HG03378 (cell line): ENCODE measurements around the gene ZBTB20.

Experiments
- ATAC-seq: cut with Tn5 transposase; IDR thresholded peaks from one replicate; pipeline ENCODE4 v1.9.1; 2021; ENCODE audit warnings: mild to moderate bottlenecking, moderate library complexity; ENCODE audit not compliant: unreplicated experiment

The ZBTB20 gene

GRCh38 chr3:114650808-114651207, 496.3 kb downstream of the ZBTB20 start:
- ATAC-seq, result no peak

- ATAC-seq, result no peak
Measured at GRCh38 chr3:114649331-114649730, 497.8 kb downstream of the ZBTB20 start.

- no peak for ATAC-seq
Measured at GRCh38 chr3:114646526-114646925, 500.6 kb downstream of the ZBTB20 start.

GRCh38 chr3:114645392-114645791, 501.7 kb downstream of the ZBTB20 start:
- no peak for ATAC-seq

GRCh38 chr3:114644367-114644766, 502.7 kb downstream of the ZBTB20 start:
- no peak for ATAC-seq

- no peak for ATAC-seq
Measured at GRCh38 chr3:114642951-114643741, 503.9 kb downstream of the ZBTB20 start.

- no peak for ATAC-seq
Measured at GRCh38 chr3:114640126-114640525, 507.0 kb downstream of the ZBTB20 start.

GRCh38 chr3:114639171-114639570, 507.9 kb downstream of the ZBTB20 start:
- no peak for ATAC-seq

GRCh38 chr3:114635878-114636277, 511.2 kb downstream of the ZBTB20 start:
- no peak for ATAC-seq

GRCh38 chr3:114634635-114635034, 512.5 kb downstream of the ZBTB20 start:
- ATAC-seq, result no peak

- ATAC-seq, result no peak
Measured at GRCh38 chr3:114632757-114633424, 514.2 kb downstream of the ZBTB20 start.

- no peak for ATAC-seq
Measured at GRCh38 chr3:114627770-114628169, 519.3 kb downstream of the ZBTB20 start.

- no peak for ATAC-seq
Measured at GRCh38 chr3:114626751-114627150, 520.3 kb downstream of the ZBTB20 start.

GRCh38 chr3:114624571-114625181, 522.4 kb downstream of the ZBTB20 start:
- ATAC-seq, result no peak

- no peak for ATAC-seq
Measured at GRCh38 chr3:114624047-114624445, 523.0 kb downstream of the ZBTB20 start.

GRCh38 chr3:114623420-114624046, 523.6 kb downstream of the ZBTB20 start:
- no peak for ATAC-seq

GRCh38 chr3:114622001-114622400, 525.1 kb downstream of the ZBTB20 start:
- ATAC-seq, result no peak

- ATAC-seq, result no peak
Measured at GRCh38 chr3:114619771-114620170, 527.3 kb downstream of the ZBTB20 start.

GRCh38 chr3:114615523-114616085, 531.5 kb downstream of the ZBTB20 start:
- no peak for ATAC-seq

GRCh38 chr3:114609973-114610630, 537.0 kb downstream of the ZBTB20 start:
- no peak for ATAC-seq

- no peak for ATAC-seq
Measured at GRCh38 chr3:114608293-114608692, 538.8 kb downstream of the ZBTB20 start.
